Suppressor macrophage treated with lipopolysaccharide for 4 hours (primary cell): ENCODE data around the gene ANXA3.
"Not testable (repeated sequence)": the region's sequence is repeated elsewhere in the genome, so short reads cannot be mapped to it uniquely, and the experiment has no call there.

ENCODE experiments used
- DNase-seq: peaks from one replicate; pipeline ENCODE4 v3.0.0-alpha.2; 2020

The ANXA3 gene

GRCh38 chr4:78543424-78544125 lies 8.0 kb upstream of the ANXA3 start:
- DNase-seq: no peak

- no peak for DNase-seq
These were observed 6.9 kb upstream of the ANXA3 start for GRCh38 chr4:78544678-78545077.

- no peak for DNase-seq
These were observed 6.0 kb upstream of the ANXA3 start for GRCh38 chr4:78545275-78546246.

- DNase-seq: not testable (repeated sequence)
These were observed 3.7 kb upstream of the ANXA3 start for GRCh38 chr4:78547899-78548298.

GRCh38 chr4:78548889-78549288 lies 2.7 kb upstream of the ANXA3 start:
- not testable (repeated sequence) for DNase-seq

GRCh38 chr4:78552389-78553042 lies 946 bp downstream of the ANXA3 start:
- peak; percentile 45 for DNase-seq

DNA sequence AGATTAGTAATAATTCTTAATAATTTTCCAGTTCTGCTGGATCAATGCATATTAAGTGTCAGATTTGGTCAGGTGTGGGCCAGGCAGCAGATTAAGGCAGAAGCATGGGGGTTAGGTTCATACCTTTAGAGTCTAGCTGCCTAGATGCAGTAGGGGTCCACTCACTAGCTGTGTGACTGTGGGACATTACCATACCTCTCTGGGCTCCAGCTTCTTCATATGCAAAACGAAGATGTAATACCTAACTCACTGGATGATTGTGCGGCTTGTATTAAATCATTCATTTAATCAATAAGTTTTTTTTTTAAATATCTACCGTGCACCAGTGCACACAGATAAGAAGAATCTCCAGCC lies 1.4 kb downstream of the ANXA3 start:
- DNase-seq: no peak

GRCh38 chr4:78553529-78554060 lies 2.0 kb downstream of the ANXA3 start:
- no peak for DNase-seq

DNA sequence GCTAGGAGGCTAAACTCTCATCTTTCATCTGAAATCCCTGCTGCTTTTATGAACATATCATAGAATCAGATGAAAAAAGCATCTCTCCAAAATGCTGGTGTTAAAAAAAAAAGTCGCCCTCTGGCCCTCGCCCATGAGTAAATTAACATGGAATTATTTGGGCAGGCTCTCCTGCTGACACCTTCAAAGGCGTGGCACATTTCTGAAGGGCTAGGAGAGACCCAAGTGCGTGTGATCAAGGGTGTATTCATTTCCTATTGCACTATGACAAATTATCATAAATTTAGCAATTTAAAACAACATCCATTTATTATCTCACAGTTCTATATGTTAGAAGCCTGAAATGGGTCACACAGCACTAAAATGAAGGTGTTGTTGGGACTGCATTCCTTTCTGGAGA lies 5.1 kb downstream of the ANXA3 start:
- DNase-seq: no peak

DNA sequence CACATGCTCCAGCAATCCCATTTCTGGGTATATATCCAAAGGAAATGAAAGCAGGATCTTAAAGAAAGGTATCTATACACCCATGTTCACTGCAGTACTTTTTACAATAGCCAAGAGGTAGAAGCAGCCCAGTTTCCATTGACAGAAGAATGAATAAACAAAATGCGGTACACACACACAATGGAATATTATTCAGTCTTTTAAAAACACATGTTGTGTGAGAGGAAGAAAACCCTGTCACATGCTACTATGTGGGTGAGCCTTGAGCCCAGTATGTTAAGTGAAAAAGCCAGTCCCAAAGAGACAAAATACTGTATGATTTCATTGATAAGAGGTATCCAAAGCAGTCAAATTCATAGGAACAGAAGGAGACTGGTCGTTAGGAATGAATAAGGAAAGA lies 6.3 kb downstream of the ANXA3 start:
- no peak for DNase-seq

GRCh38 chr4:78558410-78558809 lies 6.8 kb downstream of the ANXA3 start:
- no peak for DNase-seq

- DNase-seq: no peak
These were observed 8.9 kb downstream of the ANXA3 start for GRCh38 chr4:78560296-78560963.

DNA sequence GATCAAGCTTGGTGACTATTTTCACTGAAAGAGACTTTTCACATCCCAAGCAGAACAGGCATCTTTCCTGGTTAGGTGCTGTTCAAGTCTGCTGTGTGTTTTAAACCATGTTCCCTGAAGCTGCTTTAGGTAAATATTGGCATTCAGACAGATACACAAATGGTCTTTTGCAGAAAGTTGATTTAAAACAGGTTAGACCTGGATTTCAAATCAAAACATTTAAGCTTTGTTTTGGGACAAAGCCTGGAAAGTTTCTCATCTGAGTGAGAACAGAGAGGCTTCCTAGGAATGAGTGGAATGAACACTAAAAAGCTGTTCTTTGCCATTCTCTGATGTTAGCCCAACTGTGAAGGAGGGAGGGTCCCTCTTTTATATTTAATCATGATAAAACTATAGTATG lies 10.1 kb downstream of the ANXA3 start:
- no peak for DNase-seq

- DNase-seq: no peak
These were observed 11.1 kb downstream of the ANXA3 start for GRCh38 chr4:78562687-78563086.

DNA sequence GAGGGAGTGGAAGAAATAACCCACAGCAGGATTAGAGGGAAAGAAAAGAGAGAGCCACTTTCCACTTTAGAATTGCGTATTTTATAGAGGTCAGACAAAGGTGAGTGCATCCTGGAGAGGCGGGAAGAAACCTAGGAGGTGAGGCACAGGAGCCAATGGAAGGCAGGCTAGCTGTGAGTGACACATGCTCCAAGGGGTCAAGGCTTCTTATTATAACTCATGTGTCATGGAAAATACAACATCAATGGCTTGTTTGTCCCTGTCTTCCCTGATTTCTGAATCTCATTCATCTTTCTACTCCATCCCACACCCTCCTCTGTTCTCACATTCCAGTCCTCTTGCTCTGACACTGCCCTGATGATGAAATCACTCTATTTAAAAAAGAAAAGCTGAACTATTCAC lies 14.4 kb downstream of the ANXA3 start:
- DNase-seq: no peak

GRCh38 chr4:78566834-78567499 lies 15.4 kb downstream of the ANXA3 start:
- DNase-seq: no peak

DNA sequence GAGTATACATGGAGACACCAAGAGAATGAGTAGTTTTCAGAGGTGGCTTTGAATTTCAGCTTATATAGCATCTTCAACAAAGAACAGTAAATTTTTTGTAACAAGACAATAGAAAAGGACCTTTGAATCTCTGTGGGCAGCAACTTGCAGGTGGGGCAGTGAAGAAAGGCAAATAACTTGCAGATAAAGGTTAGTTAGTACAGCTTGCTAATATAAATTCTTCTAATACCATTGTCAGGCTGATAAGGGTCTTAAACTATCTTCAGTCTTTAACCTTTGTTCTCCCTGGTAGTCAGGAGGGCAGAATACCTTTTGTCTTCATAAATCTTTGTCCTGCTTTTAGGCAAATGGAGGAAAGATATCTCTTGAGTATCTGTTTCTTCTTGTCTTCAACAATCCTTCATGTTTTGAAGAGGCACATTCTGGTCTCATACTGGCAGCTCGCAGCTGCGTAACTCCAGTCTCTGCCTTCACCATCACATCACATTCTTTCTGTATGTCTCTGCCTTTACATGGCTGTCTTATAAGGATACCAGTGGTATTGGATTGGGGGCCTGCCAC lies 16.0 kb downstream of the ANXA3 start:
- no peak for DNase-seq

- no peak for DNase-seq
These were observed 17.2 kb downstream of the ANXA3 start for GRCh38 chr4:78568640-78569305.

DNA sequence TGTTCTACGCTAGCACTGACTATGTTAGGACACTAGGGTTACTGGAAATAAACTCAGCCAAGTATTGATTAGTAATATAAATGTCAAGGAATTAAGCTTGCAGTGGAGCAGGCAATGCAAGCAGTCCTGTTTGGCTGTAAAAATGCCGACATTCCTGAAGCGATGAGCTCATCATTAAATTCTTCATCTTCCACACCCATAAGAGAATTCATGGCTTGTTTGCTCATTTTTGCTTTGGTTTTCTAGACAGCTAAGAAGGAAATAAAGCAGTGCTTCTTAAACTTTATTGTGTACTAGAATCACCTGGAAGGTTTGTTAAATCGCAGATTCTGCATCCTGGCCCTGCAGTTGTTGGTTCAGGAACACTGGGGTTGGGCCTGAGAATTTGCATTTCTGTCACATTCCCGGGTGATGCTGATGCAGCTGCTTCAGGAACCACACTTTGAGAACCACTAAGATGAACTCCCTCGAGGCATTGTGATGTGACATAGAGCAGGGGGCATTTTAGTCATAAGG lies 17.8 kb downstream of the ANXA3 start:
- no peak for DNase-seq

- DNase-seq: no peak
These were observed 18.5 kb downstream of the ANXA3 start for GRCh38 chr4:78570117-78570516.

GRCh38 chr4:78571804-78572203 lies 20.2 kb downstream of the ANXA3 start:
- no peak for DNase-seq
